ENCODE measurements around the gene NAV2.

DNA sequence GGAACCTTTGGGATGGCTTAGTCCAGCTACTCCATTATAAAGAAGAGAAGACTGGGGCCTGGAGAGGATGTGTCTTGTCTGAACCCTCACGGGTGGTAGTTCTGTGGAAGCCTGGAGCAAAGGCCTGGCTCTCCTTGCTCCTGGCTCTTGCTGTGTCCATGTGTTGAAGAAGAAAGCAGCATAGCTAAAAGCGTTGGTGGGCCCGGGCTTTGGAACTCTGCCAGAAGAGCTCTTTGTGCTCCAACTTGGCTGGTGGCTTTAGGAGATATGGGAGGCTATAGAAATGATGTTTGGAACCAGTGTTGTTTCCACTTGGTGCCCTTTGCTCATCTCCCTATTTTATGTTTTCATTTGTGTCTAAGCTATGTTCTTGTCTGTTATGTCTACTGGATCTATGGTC lies 316.6 kb downstream of the NAV2 start:
- no peak for TF ChIP-seq EZH2phosphoT487 (IDR thresholded peaks at IDR 0.05; ENCODE audit: borderline replicate concordance)
- TF ChIP-seq JUND (IDR thresholded peaks at IDR 0.05): no peak
- no peak for TF ChIP-seq POLR2A (IDR thresholded peaks at IDR 0.05; ENCODE audit: borderline replicate concordance, extremely low read depth, insufficient read depth, insufficient read length)
- TF ChIP-seq, protein P1, sequence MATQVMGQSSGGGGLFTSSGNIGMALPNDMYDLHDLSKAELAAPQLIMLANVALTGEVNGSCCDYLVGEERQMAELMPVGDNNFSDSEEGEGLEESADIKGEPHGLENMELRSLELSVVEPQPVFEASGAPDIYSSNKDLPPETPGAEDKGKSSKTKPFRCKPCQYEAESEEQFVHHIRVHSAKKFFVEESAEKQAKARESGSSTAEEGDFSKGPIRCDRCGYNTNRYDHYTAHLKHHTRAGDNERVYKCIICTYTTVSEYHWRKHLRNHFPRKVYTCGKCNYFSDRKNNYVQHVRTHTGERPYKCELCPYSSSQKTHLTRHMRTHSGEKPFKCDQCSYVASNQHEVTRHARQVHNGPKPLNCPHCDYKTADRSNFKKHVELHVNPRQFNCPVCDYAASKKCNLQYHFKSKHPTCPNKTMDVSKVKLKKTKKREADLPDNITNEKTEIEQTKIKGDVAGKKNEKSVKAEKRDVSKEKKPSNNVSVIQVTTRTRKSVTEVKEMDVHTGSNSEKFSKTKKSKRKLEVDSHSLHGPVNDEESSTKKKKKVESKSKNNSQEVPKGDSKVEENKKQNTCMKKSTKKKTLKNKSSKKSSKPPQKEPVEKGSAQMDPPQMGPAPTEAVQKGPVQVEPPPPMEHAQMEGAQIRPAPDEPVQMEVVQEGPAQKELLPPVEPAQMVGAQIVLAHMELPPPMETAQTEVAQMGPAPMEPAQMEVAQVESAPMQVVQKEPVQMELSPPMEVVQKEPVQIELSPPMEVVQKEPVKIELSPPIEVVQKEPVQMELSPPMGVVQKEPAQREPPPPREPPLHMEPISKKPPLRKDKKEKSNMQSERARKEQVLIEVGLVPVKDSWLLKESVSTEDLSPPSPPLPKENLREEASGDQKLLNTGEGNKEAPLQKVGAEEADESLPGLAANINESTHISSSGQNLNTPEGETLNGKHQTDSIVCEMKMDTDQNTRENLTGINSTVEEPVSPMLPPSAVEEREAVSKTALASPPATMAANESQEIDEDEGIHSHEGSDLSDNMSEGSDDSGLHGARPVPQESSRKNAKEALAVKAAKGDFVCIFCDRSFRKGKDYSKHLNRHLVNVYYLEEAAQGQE (IDR thresholded peaks at IDR 0.05; ENCODE audit: low read depth): no peak
- TF ChIP-seq SP1 (IDR thresholded peaks at IDR 0.05; ENCODE audit: low read depth): no peak
- no peak for TF ChIP-seq YY1 (IDR thresholded peaks at IDR 0.05; ENCODE audit: extremely low read depth, insufficient replicate concordance, low read depth, low read length)
- no peak for TF ChIP-seq SIN3A (IDR thresholded peaks at IDR 0.05; ENCODE audit: low read depth)
- TF ChIP-seq, protein P2, sequence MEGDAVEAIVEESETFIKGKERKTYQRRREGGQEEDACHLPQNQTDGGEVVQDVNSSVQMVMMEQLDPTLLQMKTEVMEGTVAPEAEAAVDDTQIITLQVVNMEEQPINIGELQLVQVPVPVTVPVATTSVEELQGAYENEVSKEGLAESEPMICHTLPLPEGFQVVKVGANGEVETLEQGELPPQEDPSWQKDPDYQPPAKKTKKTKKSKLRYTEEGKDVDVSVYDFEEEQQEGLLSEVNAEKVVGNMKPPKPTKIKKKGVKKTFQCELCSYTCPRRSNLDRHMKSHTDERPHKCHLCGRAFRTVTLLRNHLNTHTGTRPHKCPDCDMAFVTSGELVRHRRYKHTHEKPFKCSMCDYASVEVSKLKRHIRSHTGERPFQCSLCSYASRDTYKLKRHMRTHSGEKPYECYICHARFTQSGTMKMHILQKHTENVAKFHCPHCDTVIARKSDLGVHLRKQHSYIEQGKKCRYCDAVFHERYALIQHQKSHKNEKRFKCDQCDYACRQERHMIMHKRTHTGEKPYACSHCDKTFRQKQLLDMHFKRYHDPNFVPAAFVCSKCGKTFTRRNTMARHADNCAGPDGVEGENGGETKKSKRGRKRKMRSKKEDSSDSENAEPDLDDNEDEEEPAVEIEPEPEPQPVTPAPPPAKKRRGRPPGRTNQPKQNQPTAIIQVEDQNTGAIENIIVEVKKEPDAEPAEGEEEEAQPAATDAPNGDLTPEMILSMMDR (IDR thresholded peaks at IDR 0.05 in 2 of 3, conservative IDR thresholded peaks at IDR 0.05 in 1 of 3; ENCODE audit: borderline replicate concordance in 1 of 3, insufficient read depth in 1 of 3, low read depth in 2 of 3, low read length in 2 of 3): no peak

All from HCT116 (cell line).